ENCODE measurements around the gene PICK1.

PICK1 gene

GRCh38 chr22:38070250-38070921 lies 13.2 kb downstream of the PICK1 start:
- no peak overlapping the region for H3K4me3 ChIP-seq (ENCODE audit: low read depth, low read length)
- no peak for TF ChIP-seq CTCF (IDR thresholded peaks at IDR 0.05; ENCODE audit: low read depth, low read length)

GRCh38 chr22:38071421-38072321 lies 14.5 kb downstream of the PICK1 start:
- no peak for TF ChIP-seq CTCF (IDR thresholded peaks at IDR 0.05; ENCODE audit: low read depth, low read length)
- no peak overlapping the region for H3K4me3 ChIP-seq (ENCODE audit: low read depth, low read length)

- no peak for TF ChIP-seq CTCF (IDR thresholded peaks at IDR 0.05; ENCODE audit: low read depth, low read length)
- H3K4me3 ChIP-seq (ENCODE audit: low read depth, low read length): no peak overlapping the region
Observed at GRCh38 chr22:38072322-38073149, 15.3 kb downstream of the PICK1 start.

DNA sequence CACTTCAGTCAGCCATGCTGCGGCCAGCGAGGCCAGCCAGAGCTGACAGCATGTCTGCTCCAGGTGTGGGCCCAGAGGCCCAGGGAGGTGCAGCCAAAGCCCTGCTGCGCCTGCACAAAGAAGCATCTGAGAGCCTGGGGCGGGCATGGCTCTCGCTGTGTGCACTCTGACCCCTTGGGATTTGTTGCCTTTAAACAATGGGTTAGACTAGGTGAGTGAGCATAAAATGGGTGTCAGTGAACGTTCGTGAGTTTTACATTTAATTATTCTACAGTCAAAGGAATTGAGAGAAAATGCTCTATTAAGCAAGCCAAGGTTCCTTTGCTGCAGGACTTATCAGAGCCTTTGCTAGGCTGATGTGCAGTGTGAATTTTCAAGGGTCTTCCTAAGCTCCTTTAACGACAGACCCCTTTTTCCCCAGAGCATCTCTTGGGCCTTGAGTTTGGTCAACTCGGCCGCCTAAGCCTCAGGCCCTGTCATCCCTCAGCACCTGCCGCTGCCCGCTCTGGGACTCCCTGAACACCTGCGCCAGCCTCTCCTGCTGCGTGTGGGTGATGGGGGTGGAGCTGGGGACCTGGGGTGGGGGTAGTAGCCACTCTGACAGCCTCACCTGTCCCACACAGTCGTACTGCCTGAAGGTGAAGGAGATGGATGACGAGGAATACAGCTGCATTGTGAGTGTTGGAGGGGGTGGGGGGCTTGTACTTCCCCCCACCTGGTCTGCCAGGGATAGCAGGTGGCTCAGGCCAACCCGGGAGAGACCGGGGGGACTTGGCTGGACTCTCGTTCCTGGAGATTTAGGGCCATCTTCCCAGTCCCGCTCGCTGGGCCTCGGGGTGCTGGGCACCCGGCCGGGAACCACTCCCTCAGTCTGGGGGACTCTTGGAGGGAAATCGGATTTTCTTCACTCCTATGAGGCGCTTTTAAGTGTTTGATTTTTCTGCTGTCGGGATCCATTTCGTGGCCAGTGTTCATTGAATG lies 16.2 kb downstream of the PICK1 start:
- TF ChIP-seq CTCF (IDR thresholded peaks at IDR 0.05; ENCODE audit: low read depth, low read length): no peak
- H3K4me3 ChIP-seq (ENCODE audit: low read depth, low read length): no peak overlapping the region

DNA sequence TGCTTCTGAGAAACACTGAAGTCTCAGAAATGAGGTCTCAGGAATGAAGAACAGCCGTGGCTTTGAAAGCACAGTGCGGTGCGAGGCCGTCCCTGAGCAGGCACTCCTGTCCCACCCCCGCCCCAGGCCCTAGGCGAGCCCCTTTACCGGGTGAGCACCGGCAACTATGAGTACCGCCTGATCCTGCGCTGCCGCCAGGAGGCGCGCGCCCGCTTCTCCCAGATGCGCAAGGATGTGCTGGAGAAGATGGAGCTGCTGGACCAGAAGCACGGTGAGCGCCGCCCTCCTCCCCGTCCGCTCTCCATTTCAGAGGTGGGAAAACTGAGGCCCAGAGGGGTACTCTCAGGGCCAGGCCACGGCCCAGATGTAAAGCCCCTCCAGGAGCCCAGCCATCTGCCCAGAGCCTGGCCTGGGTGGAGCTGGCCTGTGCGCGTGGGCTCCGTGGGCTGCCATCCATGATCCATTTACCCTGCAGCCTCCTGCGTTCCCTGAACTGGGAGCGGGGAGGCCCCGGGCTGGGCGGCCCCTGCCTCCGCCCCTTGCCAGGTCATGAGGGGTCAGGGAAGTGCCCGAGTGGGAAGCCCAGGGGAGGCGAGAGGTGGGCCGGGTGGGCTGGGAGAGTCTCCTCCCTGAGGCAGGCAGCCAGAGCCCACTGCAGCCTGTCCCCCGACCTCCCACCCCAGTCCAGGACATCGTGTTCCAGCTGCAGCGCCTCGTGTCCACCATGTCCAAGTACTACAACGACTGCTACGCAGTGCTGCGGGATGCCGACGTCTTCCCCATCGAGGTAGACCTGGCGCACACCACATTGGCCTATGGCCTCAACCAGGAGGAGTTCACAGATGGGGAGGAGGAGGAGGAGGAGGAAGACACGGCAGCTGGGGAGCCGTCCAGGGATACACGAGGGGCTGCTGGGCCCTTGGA lies 17.2 kb downstream of the PICK1 start:
- peak; percentile 81 for TF ChIP-seq CTCF (IDR thresholded peaks at IDR 0.05; ENCODE audit: low read depth, low read length)

More for the DNA sequence above, 17.2 kb downstream of the PICK1 start:
- H3K4me3 ChIP-seq (ENCODE audit: low read depth, low read length): no peak overlapping the region
